ENCODE results near the gene TRIM5.
"Not testable (repeated sequence)": the region's sequence is repeated elsewhere in the genome, so short reads cannot be mapped to it uniquely, and the experiment has no call there.

The TRIM5 gene

GRCh38 chr11:5684646-5685362, at the start of gene TRIM5:
Gene TRIM5, minus strand, starts transcription at chr11:5685074. Its CDS starts 4,897 bp downstream, at chr11:5680177.
- in situ Hi-C loops (cut with HindIII; ENCODE audit: low sequenced_read_pairs), result no loop called here

- in situ Hi-C loops (cut with HindIII; ENCODE audit: low sequenced_read_pairs), result no loop called here
Measured at GRCh38 chr11:5727691-5728090, 42.8 kb upstream of the TRIM5 start.

GRCh38 chr11:5726351-5726750, 41.5 kb upstream of the TRIM5 start:
- in situ Hi-C loops (cut with HindIII; ENCODE audit: low sequenced_read_pairs), result no loop called here

- in situ Hi-C loops (cut with HindIII; ENCODE audit: low sequenced_read_pairs), result no loop called here
Measured at GRCh38 chr11:5722622-5723021, 37.7 kb upstream of the TRIM5 start.

- in situ Hi-C loops (cut with HindIII; ENCODE audit: low sequenced_read_pairs), result no loop called here
Measured at GRCh38 chr11:5719703-5720495, 35.0 kb upstream of the TRIM5 start.

GRCh38 chr11:5716518-5716917, 31.6 kb upstream of the TRIM5 start:
- in situ Hi-C loops (cut with HindIII; ENCODE audit: low sequenced_read_pairs), result not testable (repeated sequence)

GRCh38 chr11:5713695-5714094, 28.8 kb upstream of the TRIM5 start:
- in situ Hi-C loops (cut with HindIII; ENCODE audit: low sequenced_read_pairs), result no loop called here

GRCh38 chr11:5712507-5712906, 27.6 kb upstream of the TRIM5 start:
- in situ Hi-C loops (cut with HindIII; ENCODE audit: low sequenced_read_pairs), result no loop called here

- in situ Hi-C loops (cut with HindIII; ENCODE audit: low sequenced_read_pairs), result no loop called here
Measured at GRCh38 chr11:5705688-5706087, 20.8 kb upstream of the TRIM5 start.

- in situ Hi-C loops (cut with HindIII; ENCODE audit: low sequenced_read_pairs), result no loop called here
Measured at GRCh38 chr11:5703741-5704536, 19.1 kb upstream of the TRIM5 start.

GRCh38 chr11:5701055-5701577, 16.2 kb upstream of the TRIM5 start:
- in situ Hi-C loops (cut with HindIII; ENCODE audit: low sequenced_read_pairs), result no loop called here

- in situ Hi-C loops (cut with HindIII; ENCODE audit: low sequenced_read_pairs), result no loop called here
Measured at GRCh38 chr11:5700421-5701054, 15.7 kb upstream of the TRIM5 start.

- in situ Hi-C loops (cut with HindIII; ENCODE audit: low sequenced_read_pairs), result loop anchor here (5.0 kb wide), 1 partner anchor 101 kb away; the partner anchor contains the start of gene TRIM6
Measured at GRCh38 chr11:5698281-5698680, 13.4 kb upstream of the TRIM5 start.

- in situ Hi-C loops (cut with HindIII; ENCODE audit: low sequenced_read_pairs), result loop anchor here (5.0 kb wide), 1 partner anchor 99 kb away; the partner anchor contains the start of gene TRIM6
Measured at GRCh38 chr11:5696210-5696609, 11.3 kb upstream of the TRIM5 start.

- in situ Hi-C loops (cut with HindIII; ENCODE audit: low sequenced_read_pairs), result loop anchor here (5.0 kb wide), 1 partner anchor 98 kb away; the partner anchor contains the start of gene TRIM6
Measured at GRCh38 chr11:5695580-5695979, 10.7 kb upstream of the TRIM5 start.

GRCh38 chr11:5694642-5695041, 9.8 kb upstream of the TRIM5 start:
- in situ Hi-C loops (cut with HindIII; ENCODE audit: low sequenced_read_pairs), result loop anchor here (5.0 kb wide), 1 partner anchor 97 kb away; the partner anchor contains the start of gene TRIM6

GRCh38 chr11:5691964-5692361, 7.1 kb upstream of the TRIM5 start:
- in situ Hi-C loops (cut with HindIII; ENCODE audit: low sequenced_read_pairs), result no loop called here

GRCh38 chr11:5691238-5691963, 6.5 kb upstream of the TRIM5 start:
- in situ Hi-C loops (cut with HindIII; ENCODE audit: low sequenced_read_pairs), result not testable (repeated sequence)

- in situ Hi-C loops (cut with HindIII; ENCODE audit: low sequenced_read_pairs), result no loop called here
Measured at GRCh38 chr11:5690736-5691135, 5.9 kb upstream of the TRIM5 start.

- in situ Hi-C loops (cut with HindIII; ENCODE audit: low sequenced_read_pairs), result no loop called here
Measured at GRCh38 chr11:5690216-5690615, 5.3 kb upstream of the TRIM5 start.
